ENCODE results near the gene SERPINA6.

- TF ChIP-seq CTCF (IDR thresholded peaks at IDR 0.05): no peak
- TF ChIP-seq POLR2A (IDR thresholded peaks at IDR 0.05): no peak
Measured at GRCh38 chr14:94292526-94292871, 30.6 kb downstream of the SERPINA6 start.

Data from testis (tissue), 2 donors.